ENCODE data around the gene ESYT2.

The ESYT2 gene

GRCh38 chr7:158682456-158682855 is 146.9 kb downstream of the ESYT2 start:
- DNase-seq = no peak

Data from activated CD4-positive, alpha-beta T cell treated with anti-CD3 and anti-CD28 coated beads for 1 hour (primary cell).